H1 (cell line): ENCODE measurements around the gene KCNH1.

Experiments used
- CREB1 ChIP-seq: IDR thresholded peaks from 2 replicates; pipeline ENCODE4 v1.6.1; 2012; ENCODE audit warnings: inconsistent platforms
- EP300 ChIP-seq, 2 experiments: IDR thresholded peaks; 1 replicate in 1 of 2; 2 replicates in 1 of 2; pipeline ENCODE4 v1.6.1; 2011 to 2012; ENCODE audit warnings: low read depth in 2 of 2, low read length in 2 of 2, mild to moderate bottlenecking in 2 of 2, borderline replicate concordance in 1 of 2, inconsistent platforms in 1 of 2, moderate library complexity in 1 of 2
- FOSL1 ChIP-seq: IDR thresholded peaks from 2 replicates; pipeline ENCODE4 v1.6.1; 2011; ENCODE audit warnings: mild to moderate bottlenecking, low read depth, low read length, moderate library complexity; ENCODE audit not compliant: insufficient read depth
- POLR2A ChIP-seq, 2 experiments: IDR thresholded peaks; 1 replicate in 1 of 2; 2 replicates in 1 of 2; pipeline ENCODE4 v1.6.1; 2011; ENCODE audit warnings: low read depth in 2 of 2, low read length in 2 of 2, mild to moderate bottlenecking in 2 of 2; ENCODE audit errors: control extremely low read depth in 1 of 2
- POLR2AphosphoS5 ChIP-seq: IDR thresholded peaks from 2 replicates; pipeline ENCODE4 v1.6.1; 2011; ENCODE audit warnings: low read depth, low read length
- ZNF274 ChIP-seq: IDR thresholded peaks from 2 replicates; pipeline ENCODE4 v1.7.0; 2012; ENCODE audit warnings: low read length, borderline replicate concordance; ENCODE audit errors: extremely low read depth
- TF ChIP-seq, protein P1 (sequence below), 3 experiments: IDR thresholded peaks; 1 replicate in 2 of 3; 2 replicates in 1 of 3; pipeline versions ENCODE4 v1.5.1 to v1.6.1; 2011; ENCODE audit warnings: low read length in 3 of 3, mild to moderate bottlenecking in 3 of 3, inconsistent platforms in 2 of 3, low read depth in 1 of 3, moderate library complexity in 1 of 3; ENCODE audit not compliant: insufficient read depth in 1 of 3; ENCODE audit errors: control extremely low read depth in 1 of 3
- TF ChIP-seq, protein P2 (sequence below): IDR thresholded peaks from 2 replicates; pipeline ENCODE4 v1.6.1; 2011; ENCODE audit warnings: low read depth, mild to moderate bottlenecking, low read length; ENCODE audit not compliant: insufficient read depth
- TF ChIP-seq, protein P3 (sequence below): IDR thresholded peaks from 2 replicates; pipeline ENCODE4 v1.6.1; 2012; ENCODE audit warnings: inconsistent platforms

DNA sequence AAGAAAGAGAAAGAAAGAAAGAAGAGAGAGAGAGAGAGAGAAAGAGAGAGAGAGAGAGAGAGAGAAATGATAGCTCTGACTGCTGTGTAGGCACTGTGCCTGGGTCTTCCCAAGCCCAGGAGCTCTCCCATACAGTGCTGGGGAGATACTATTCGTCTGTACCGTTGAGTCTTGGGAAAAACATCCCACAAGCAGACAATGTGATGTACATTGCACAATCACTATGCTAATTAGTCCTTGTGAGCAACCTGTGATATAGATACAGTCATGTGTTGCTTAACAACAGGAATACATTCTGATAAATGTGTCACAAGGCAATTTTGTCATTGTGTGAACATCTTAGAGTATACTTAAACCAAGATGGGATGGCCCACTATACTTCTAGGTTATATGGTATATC is 424.2 kb downstream of the KCNH1 start:
- TF ChIP-seq, protein P1, sequence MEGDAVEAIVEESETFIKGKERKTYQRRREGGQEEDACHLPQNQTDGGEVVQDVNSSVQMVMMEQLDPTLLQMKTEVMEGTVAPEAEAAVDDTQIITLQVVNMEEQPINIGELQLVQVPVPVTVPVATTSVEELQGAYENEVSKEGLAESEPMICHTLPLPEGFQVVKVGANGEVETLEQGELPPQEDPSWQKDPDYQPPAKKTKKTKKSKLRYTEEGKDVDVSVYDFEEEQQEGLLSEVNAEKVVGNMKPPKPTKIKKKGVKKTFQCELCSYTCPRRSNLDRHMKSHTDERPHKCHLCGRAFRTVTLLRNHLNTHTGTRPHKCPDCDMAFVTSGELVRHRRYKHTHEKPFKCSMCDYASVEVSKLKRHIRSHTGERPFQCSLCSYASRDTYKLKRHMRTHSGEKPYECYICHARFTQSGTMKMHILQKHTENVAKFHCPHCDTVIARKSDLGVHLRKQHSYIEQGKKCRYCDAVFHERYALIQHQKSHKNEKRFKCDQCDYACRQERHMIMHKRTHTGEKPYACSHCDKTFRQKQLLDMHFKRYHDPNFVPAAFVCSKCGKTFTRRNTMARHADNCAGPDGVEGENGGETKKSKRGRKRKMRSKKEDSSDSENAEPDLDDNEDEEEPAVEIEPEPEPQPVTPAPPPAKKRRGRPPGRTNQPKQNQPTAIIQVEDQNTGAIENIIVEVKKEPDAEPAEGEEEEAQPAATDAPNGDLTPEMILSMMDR (IDR thresholded peaks at IDR 0.05; ENCODE audit: control extremely low read depth in 1 of 3, insufficient read depth in 1 of 3, low read depth in 1 of 3, low read length in 3 of 3): no peak
- TF ChIP-seq CREB1 (no peak), FOSL1 (no peak), EP300 (IDR thresholded peaks at IDR 0.05; ENCODE audit: borderline replicate concordance in 1 of 2, low read depth in 2 of 2, low read length in 2 of 2) (no peak), POLR2A (IDR thresholded peaks at IDR 0.05; ENCODE audit: control extremely low read depth in 1 of 2, low read depth in 2 of 2, low read length in 2 of 2) (no peak), POLR2AphosphoS5 (no peak), ZNF274 (no peak)
- TF ChIP-seq, protein P2, sequence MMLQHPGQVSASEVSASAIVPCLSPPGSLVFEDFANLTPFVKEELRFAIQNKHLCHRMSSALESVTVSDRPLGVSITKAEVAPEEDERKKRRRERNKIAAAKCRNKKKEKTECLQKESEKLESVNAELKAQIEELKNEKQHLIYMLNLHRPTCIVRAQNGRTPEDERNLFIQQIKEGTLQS: no peak
- TF ChIP-seq, protein P3, sequence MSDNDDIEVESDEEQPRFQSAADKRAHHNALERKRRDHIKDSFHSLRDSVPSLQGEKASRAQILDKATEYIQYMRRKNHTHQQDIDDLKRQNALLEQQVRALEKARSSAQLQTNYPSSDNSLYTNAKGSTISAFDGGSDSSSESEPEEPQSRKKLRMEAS: no peak
